HG03196 (cell line): Measurements from ENCODE around the gene ECHS1.
"Not testable (repeated sequence)": the region's sequence is repeated elsewhere in the genome, so short reads cannot be mapped to it uniquely, and the experiment has no call there.

Experiments
- ATAC-seq: cut with Tn5 transposase; IDR thresholded peaks from one replicate; pipeline ENCODE4 v1.9.1; 2021; ENCODE audit not compliant: unreplicated experiment

The ECHS1 gene

DNA sequence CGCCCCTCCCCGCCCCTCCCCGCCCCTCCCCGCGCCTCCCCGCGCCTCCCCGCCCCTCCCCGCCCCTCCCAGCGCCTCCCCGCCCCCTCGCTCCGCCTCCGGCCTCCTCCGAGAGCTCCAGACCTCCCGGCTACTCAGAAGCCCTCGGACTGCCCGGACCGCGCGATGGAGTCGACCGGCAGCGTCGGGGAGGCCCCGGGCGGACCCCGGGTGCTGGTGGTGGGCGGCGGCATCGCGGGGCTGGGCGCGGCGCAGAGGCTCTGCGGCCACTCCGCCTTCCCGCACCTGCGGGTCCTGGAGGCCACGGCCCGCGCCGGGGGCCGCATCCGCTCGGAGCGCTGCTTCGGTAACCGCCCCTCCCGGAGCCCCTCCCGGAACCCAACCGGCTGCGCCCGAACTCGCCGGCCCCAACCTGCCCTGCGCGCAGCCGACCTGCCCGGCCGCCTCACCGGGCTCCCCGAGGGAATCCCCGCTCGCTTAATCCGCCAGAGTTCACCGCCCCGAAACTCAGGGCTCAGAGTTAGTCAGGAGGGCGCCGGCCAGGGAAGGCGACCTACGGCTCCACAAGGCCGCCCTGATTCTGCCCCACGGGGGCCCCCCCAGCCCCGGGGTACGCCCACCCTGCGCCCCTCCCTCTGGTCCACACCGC lies 6.1 kb upstream of the ECHS1 start, which contains the start of gene PAOX:
TSS of gene PAOX (plus strand) at position 111 of the 649 bp plus-strand sequence. CDS start at position 166, 55 bp downstream.
- peak; percentile 47 for ATAC-seq

DNA sequence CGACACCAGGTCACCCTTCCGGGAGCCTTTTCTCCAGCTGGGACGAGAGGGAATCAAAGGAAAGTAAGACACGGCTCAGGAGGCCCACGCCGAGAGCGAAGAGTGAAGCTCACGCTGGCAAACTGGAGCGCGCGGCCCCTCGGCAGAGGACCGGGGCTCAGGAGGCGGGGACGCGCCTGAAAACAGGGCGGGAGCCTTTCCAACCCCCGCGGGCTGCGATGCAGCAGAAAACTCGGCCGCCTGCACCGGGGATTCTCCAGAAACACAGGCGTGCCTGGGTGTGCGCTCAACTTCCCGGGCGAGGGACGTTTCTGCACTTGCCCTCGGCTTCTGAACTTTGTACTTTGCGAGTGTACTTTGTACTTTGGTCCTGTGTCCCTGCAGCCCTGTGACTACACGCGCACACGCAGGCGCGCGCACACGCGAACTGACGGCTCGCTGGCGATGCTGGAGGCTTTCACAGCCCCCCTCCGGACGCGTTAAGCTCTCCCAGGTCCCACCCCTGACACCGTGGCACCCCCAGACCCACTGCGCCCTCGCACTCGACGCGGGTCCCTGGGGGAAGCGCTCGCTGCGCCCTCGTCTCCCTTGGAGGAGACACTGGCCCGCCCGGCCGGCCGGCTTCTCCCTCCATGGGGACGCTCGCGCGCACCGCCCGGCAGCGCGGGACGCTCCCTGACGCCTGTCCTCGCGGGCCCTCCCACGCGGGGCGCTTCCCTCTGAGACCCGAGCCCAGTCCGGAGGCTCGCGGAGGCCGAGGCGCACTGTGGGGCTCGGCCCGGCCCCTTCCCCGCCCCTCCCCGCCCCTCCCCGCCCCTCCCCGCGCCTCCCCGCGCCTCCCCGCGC lies 5.3 kb upstream of the ECHS1 start:
- peak; percentile 35 for ATAC-seq

DNA sequence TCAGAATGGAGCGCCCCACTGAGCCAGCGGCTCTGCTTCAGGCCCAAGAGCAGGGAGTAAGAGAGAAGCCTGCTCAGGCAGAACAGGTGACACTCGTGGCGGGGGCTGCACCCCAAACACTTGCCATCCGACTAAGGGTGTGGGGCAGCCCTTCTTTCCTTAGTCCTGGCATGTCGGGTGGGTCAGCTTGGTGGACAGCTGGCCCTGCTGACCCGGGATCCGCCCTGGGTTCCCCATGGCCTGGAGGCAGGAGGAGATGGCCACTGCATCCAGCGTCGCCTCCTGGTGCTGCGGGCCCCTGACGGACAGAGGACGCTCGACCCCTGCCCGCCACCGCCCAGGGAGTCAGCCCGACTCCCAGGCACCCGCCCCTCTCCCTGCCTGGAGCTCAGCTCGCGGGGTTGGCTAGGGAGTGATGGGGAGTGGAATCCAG lies 4.7 kb upstream of the ECHS1 start:
- ATAC-seq, result no peak

DNA sequence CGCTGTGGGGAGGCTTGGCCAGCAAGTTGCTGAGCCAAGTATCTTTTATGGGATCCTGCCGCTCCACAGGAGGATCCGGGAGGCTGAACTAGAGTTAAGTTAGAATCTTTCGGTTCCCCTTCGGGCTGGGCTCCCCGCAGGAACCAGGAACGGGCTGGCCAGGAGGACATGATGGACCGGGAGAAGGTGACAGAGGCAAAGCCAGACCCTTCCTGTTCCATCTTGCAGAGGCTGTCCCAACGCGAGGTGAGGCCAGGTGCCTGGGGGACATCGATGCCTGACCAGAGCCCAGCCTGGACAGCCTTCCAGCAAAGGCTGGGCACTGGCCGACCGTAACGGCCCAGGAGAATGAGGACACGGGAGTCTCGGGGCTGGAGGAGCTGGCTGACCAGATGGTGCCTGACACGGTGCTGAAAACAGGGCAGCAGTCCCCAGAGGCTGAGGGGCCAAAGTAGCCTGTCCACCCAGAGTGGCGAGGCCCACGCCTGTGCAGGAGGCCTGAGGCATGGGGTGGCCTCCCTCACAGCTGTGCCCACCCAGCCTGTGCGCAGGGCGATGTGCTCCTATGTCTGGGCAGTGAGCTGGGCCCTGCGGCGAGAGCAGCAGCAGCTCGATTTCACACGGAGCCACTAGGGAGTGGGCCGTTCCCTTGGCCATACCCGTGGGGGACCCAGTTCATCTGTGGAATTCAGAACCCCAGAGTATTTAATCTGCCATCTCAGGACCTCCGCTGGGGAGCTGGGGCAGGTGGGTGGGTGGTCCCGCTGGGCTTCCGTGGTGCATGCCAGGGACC lies 4.1 kb upstream of the ECHS1 start:
- ATAC-seq, result no peak

DNA sequence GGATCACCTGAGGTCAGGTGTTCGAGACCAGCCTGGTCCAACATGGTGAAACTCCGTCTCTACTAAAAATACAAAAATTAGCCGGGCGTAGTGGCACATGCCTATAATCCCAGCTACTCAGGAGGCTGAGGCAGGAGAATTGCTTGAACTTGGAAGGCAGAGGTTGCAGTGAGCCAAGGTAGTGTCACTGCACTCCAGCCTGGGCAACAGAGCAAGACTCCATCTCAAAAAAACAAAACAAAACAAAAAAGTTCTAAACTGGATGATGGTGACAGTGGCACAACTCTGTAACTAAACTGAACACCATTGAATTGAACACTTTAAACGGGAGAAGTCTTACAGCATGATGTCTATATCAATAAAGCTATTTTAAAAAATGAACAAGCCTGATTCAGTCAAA lies 3.0 kb upstream of the ECHS1 start:
- not testable (repeated sequence) for ATAC-seq

DNA sequence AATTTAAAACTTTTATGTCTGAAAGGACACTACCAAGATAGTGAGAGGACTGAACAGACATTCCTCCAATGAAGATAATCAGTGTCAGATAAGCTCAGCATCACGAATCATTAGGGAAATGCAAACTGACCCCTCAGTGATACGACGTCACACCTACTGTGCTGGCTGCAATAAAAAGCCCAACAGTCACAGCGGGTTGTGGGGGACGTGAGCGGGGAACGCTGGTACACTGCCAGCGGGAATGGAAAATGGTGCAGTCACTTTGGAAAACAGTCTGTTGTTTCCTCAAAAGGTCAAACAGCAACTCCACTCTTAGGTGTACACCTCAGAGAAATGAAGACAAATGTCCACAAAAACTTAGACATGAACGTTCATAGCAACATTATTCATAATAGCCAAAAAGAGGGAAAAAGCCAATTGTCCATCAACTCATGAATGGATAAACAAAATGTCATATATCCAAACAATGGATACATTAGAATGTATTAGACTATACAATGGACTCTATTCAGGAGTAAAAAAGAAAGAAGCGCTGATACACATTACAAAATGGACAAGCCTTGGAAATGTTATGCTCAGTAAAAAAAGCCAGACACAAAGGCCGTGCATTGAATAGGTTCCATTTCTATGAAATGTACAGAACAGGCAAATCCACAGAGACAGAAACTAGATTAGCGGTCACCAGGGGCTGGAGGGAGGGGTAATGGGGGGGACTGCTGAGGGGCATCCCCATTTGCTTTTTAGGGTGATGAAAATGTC lies 2.4 kb upstream of the ECHS1 start:
- no peak for ATAC-seq

DNA sequence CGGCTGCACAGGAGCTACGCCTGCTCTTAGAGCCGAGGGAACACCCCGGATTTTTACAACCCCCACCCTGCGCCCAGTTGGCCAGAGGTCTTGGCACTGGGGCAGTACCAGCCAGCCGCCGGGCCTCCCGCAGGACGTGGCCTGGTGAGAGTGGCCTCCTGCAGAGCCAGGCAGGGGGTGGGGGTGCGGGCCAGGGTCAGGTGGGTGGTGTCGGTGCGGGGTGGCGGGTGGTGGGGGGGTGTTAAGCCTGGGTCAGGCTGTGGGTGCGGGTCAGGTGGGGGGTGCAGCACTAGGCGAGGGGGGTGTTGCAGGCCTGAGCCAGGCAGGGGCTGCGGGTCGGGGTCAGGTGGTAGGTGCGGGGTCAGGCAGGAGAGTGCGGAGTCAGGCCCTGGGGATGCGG lies 647 bp downstream of the ECHS1 start:
- no peak for ATAC-seq

DNA sequence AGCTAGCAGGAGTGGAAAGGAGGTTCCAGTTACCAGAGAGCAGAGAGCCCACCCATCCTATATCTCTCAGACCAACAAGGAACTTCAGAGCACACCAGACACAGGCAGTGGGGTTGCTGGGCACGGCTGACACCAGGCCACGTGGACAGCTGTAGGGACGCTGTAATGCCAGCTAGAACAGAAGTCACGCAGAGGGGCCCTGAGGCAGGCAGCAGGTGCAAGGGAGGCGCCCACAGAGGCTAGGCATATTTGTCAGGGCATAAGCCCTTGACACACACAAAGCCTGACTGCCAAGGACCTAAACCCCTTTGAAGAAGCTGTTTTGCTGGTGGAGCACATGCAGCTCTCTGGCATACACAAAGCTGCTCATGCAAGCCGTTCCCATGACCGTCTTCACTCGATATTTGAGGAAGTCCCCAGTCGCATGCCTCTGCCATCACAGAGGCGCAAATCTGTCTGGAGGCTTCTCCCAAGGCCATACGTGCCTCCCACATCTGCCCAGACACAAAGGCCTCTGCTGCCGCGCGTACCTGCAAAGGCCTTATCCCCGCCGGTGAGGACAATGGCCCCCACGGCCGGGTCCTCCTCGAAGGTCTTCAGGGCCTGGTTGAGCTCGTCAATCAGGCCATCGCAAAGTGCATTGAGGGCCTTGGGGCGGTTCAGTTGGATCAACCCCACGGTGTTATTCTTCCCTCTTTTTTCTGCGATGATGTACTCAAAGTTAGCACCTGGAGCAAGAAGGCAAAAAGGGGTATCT lies 2.9 kb downstream of the ECHS1 start:
- no peak for ATAC-seq

DNA sequence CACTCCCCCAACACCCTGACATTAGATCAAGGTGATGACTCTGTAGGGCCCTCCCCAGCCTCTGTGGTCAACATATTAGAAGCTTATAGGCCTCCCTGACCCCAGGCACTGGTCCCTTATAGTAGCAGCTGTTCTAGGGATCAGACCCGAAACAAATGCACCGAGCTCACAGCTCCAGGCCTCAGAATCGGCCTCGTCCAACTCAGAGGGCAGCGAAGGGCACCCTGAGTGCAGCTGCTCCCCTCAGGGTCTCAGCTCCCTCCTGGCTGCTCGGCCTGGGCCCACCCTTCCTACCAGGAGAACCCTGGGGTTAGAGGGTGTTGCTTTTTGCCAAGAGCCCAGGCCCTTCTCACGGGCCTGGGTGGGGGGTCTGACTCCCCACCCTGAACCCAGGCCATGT lies 5.0 kb downstream of the ECHS1 start:
- ATAC-seq, result no peak

DNA sequence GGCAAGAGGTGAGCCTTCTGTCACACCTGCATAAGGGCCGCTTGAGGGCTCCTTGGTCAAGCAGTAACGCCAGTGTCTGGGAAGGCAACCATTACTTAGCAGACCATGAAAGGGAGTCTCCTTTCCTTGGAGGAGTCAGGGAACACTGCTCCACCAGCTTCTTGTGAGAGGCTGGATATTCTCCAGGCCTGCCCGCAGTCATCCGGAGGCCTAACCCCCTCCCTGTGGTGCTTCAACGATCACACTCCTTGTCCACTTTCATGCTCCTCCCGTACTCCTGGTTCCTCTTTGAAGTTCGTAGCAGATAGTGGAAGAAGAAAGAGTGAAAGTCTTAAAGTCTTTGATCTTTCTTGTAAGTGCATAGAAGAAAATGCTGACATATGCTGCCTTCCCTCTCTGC lies 5.7 kb downstream of the ECHS1 start:
- ATAC-seq, result not testable (repeated sequence)

DNA sequence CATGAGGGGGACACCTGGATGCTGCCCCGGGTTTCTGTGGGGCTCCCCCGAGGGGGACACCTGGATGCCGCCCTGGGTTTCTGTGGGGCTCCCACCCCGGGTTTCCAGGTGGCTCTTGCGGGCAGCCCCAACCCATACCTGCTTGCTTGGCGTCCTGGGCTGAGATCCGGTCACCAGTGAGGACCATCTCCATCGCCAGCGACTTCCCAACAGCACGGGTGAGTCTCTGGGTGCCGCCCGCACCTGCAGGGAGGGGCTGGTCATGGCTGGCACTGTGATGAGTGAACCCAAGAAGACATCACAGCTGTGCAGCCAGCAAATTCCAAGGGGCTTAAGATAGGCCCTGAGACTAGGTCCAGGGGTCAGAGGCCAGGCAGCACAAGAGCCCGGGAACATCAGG lies 6.4 kb downstream of the ECHS1 start:
- ATAC-seq, result no peak

DNA sequence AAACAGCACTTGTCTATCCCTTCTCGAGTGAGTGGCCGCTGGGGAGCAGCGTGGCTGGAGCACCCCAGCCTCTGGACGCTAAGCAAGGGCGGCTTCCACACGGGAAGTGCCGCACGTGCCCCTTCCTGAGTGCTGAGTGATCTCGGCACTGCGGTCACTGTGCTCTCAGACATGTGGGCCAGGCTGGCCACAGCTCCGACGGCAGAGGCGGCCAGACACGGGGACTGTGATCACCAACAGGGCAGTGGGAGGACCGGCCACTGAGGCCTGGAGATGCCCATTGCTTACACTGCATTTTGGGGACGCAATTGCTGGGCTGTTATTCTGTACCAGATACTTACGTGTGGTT lies 7.0 kb downstream of the ECHS1 start:
- no peak for ATAC-seq

DNA sequence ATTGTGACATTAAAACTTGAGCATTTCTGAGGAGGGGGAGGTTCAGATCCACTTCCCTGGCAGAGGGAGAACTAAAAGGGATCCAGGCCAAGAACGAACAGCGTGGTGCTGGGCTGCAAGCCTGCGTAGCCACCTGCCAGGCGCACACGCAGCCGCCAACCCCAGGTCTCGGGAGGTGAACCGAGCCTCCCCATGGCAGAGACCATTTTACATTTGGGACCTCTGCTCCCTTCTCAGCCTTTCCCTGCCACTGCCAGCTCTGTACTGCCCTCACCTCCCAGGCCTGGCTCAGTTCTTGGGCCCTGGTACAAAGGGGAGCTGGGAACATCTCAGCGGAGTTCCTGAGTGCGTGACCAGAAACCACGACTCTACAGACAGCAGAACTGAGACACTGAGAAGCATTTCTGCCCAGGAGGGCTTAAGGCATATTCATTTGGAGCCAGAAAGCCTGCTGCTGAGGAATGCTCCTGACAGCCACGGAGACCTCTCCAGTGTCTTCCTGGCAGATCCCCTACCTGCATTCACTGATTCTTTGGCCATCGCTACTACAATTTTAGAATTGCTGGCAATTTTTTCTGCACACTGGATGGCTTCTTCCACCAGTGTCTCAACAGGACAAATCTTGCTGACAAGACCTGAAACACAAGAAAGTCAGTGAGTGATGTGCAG lies 7.6 kb downstream of the ECHS1 start:
- no peak for ATAC-seq

DNA sequence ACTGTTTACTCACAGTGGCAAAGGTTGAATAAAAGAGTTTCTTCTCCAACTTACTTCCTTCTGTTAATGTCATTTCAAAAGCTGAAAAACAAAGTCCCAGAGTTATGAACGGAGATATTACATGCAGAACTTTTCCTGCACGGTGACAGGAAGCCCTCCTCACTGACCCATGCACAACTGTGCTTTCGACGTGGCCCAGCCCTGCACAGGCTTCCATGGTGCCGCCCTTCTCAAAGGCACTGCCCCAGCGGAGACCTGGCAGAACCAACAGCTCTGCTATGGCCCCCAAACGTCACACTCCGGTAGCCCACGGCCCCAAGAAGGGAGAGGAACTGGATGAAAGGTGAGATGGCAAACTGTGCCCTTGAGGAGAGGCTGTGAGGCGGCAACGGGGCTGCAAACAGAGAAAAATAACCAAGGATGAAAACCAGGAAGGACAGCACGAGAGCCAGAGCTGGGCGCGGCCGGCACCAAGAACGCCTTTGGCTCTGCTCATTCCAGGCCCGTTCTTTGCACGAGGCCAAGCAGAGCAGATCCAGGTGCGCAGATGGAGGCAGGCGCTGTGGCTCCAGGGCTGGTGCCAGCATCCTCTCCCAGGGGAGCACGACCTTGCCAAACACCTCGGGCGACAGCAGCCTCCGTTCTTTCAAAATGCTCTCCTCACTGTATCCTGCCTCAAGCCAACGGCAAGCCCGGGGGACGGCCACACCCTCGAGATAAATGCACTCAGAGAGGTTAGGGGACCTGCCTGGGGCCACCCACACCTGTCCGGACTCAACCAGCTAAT lies 8.3 kb downstream of the ECHS1 start:
- ATAC-seq, result no peak

DNA sequence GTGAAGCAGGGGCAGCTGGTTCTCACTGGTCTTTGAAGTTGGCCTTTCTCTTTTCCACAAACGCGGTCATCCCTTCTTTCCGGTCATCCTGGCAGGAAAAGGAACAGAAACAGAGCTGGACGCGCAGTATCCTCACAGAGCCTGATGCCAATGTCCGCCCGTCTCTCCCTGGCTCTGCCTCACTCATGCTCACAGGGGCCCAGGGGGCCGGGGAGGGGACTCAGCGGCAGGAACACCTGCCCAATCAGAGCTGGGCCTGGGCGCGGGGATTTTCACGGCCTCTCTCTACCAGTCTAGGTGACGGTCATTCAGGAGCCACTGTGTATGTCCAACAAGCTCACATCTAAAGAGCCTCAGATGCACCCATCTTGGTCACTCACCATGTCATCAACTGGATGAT lies 10.3 kb downstream of the ECHS1 start:
- ATAC-seq, result no peak

DNA sequence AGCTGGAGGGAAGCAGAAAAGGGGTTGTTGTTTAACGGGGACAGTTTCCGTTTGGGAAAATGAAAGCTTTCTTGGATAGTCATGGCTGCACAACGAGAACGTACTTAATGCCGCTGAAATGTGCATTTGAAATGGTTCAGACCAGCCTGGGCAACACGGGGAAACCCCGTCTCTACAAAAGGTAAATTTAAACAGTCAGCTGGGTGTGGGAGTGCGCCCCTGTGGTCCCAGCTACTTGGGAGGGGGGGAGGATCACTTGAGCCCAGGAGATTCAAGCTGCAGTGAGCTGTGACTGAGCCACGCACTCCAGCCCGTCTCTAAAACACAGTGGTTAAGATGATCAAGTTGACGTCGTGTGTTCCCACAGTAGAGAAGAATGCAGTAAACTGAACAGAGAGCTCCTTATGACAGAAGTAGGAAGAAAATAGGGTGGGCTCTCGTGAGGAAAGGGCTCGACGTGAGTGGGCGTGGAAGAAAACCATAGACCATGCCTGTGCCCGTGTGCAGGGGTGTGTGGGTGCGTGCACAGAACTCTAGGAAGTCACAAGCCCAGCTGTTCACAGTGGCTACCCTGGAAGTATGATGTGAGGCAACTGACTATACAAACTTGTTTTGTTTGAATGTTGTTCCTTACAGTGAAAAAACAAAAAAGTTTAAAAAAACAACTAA lies 11.2 kb downstream of the ECHS1 start:
- no peak for ATAC-seq

DNA sequence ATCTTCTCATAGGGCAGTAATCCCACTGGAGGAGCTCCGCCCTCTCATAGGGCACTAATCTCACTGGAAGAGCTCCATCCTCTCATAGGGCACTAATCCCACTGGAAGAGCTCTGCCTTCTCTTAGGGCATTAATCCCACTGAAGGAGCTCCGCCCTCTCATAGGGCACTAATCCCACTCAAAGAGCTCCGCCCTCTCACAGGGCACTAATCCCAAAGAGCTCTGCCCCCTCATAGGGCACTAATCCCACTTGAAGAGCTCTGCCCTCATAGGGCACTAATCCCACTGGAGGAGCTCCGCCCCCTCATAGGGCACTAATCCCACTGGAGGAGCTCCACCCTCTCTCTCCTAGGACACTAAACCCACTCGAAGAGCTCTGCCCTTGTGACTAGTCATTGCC lies 11.9 kb downstream of the ECHS1 start:
- no peak for ATAC-seq

DNA sequence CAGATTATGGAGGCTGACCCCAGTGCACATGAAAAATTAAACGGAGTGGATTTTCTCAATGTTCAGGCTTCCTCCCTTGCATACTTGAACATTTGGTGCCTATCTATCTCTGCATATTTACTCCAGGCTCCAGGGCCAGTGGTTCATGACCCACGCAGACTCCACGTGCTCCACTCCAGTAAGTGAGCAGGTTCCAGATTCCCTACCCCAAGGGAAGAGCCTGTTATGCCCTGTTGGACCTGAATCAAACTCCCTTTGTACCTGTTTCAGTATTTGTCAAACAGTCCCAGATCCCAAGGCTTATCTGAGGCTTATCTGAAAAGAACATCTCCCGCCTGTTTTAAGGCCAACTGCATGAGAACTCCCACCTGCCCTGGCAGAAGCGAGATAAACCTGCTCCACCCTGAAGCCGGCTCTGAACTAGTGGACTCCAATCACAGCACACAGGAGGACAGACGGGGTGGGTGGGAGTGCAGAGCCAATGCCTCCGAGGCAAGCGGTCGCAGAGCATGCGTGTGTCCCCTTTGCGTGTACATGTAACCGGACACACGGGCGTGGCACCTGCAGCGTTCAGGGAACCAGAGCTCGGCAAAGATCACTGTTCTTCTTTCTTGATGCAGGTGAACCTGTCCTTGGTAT lies 13.1 kb downstream of the ECHS1 start:
- ATAC-seq, result no peak
